SK-N-SH (cell line): Measurements from ENCODE around the gene DHX35. TPM values are rescaled to one million over a fixed set of nuclear protein-coding genes. Genes with fewer than 3 reads are reported as not detected.

Source experiments
- CTCF ChIA-PET: fragments of 300-600, 350-600 bp; formaldehyde crosslinking; extraction: SDS; loops from one replicate; lab custom pipeline; 2021; lab: Yijun Ruan, JAX
- POLR2A ChIA-PET: fragments of 350-600 bp; sonication (Branson Sonifier 250); formaldehyde crosslinking; extraction: SDS; loops from one replicate; lab custom pipeline; 2020; ENCODE audit warnings: antibody characterized with exemption, inconsistent platforms; lab: Yijun Ruan, JAX
- DNase-seq: peaks from one replicate; pipeline ENCODE4 v3.0.0; 2012
- H2AFZ ChIP-seq: fragments of 200-600 bp; sonication (generic); 2 replicates; pipeline ENCODE4 v1.8.1; 2016; ENCODE audit warnings: antibody characterized with exemption, mild to moderate bottlenecking, low read depth
- H3F3A ChIP-seq: fragments of 200-600 bp; sonication (generic); replicated peaks from 2 replicates; pipeline ENCODE3; 2016; ENCODE audit warnings: antibody characterized with exemption, mild to moderate bottlenecking; ENCODE audit not compliant: insufficient read depth
- H3K27ac ChIP-seq, 2 experiments: fragments of 200-500 bp in 1 of 2; fragments of 200-600 bp in 1 of 2; sonication (Bioruptor generic) in 1 of 2; sonication (generic), shearing (Covaris generic) in 1 of 2; 2 replicates each; pipeline versions ENCODE4 v1.5.1 to v1.6.1; 2014 to 2016; ENCODE audit warnings: low read depth in 2 of 2, inconsistent platforms in 1 of 2, low read length in 1 of 2, mild to moderate bottlenecking in 1 of 2, mixed read lengths in 1 of 2
- H3K27me3 ChIP-seq: fragments of 200-600 bp; sonication (generic), shearing (Covaris generic); 2 replicates; pipeline ENCODE4 v1.6.1; 2016; ENCODE audit warnings: mixed run types; ENCODE audit not compliant: insufficient read depth
- H3K36me3 ChIP-seq, 2 experiments: fragments of 200-500 bp in 1 of 2; fragments of 200-600 bp in 1 of 2; sonication (Bioruptor generic) in 1 of 2; sonication (generic) in 1 of 2; replicated peaks in 1 of 2; 2 replicates each; pipeline versions ENCODE3 to v1.5.1; 2014 to 2016; ENCODE audit warnings: low read length in 1 of 2, mild to moderate bottlenecking in 1 of 2; ENCODE audit not compliant: insufficient read depth in 2 of 2, control insufficient read depth in 1 of 2
- H3K4me1 ChIP-seq, 2 experiments: fragments of 200-500 bp in 1 of 2; fragments of 200-600 bp in 1 of 2; sonication (Bioruptor generic) in 1 of 2; sonication (generic), shearing (Covaris generic) in 1 of 2; 2 replicates each; pipeline versions ENCODE4 v1.5.1 to v1.6.1; 2014 to 2016; ENCODE audit warnings: low read depth in 1 of 2, low read length in 1 of 2, mixed run types in 1 of 2; ENCODE audit not compliant: insufficient read depth in 2 of 2, control insufficient read depth in 1 of 2
- H3K4me2 ChIP-seq: fragments of 200-600 bp; sonication (generic), shearing (Covaris generic); 2 replicates; pipeline ENCODE4 v1.6.1; 2017; ENCODE audit warnings: mixed run types
- H3K4me3 ChIP-seq, 2 experiments: fragments of 200-500 bp in 1 of 2; fragments of 200-600 bp in 1 of 2; sonication (Bioruptor generic) in 1 of 2; sonication (generic), shearing (Covaris generic) in 1 of 2; 2 replicates each; pipeline versions ENCODE4 v1.5.1 to v1.8.1; 2014 to 2016; ENCODE audit warnings: low read depth in 2 of 2, inconsistent platforms in 1 of 2, low read length in 1 of 2, mild to moderate bottlenecking in 1 of 2, mixed read lengths in 1 of 2, moderate library complexity in 1 of 2
- H3K79me2 ChIP-seq: fragments of 200-600 bp; sonication (generic); 2 replicates; pipeline ENCODE4 v1.8.1; 2017; ENCODE audit warnings: mild to moderate bottlenecking; ENCODE audit not compliant: insufficient read depth
- H3K9ac ChIP-seq: fragments of 200-600 bp; sonication (generic); 2 replicates; pipeline ENCODE4 v1.6.1; 2017; ENCODE audit warnings: mixed run types
- H3K9me2 ChIP-seq: fragments of 200-600 bp; sonication (generic); 2 replicates; pipeline ENCODE4 v1.6.1; 2017; ENCODE audit warnings: mixed run types
- H3K9me3 ChIP-seq: fragments of 200-600 bp; sonication (generic); 2 replicates; pipeline ENCODE4 v1.6.1; 2017; ENCODE audit warnings: mixed run types, mild to moderate bottlenecking, moderate library complexity
- H4K20me1 ChIP-seq: fragments of 200-600 bp; sonication (generic); 2 replicates; pipeline ENCODE4 v1.6.1; 2017; ENCODE audit warnings: mild to moderate bottlenecking, mixed run types; ENCODE audit not compliant: insufficient read depth
- CTCF ChIP-seq: fragments of 200-600 bp; sonication (generic); IDR thresholded peaks from 2 replicates; pipeline ENCODE4 v1.6.1; 2017; ENCODE audit warnings: antibody characterized with exemption, mild to moderate bottlenecking, moderate library complexity
- EP300 ChIP-seq, 2 experiments: IDR thresholded peaks; 2 replicates each; pipeline versions ENCODE4 v1.4.0 to v1.6.1; 2012; ENCODE audit warnings: borderline replicate concordance in 1 of 2, low read depth in 1 of 2, low read length in 1 of 2
- EZH2phosphoT487 ChIP-seq: fragments of 200-600 bp; sonication (generic); IDR thresholded peaks from 2 replicates; pipeline ENCODE4 v1.6.1; 2017; ENCODE audit warnings: low read depth, mixed run types, mild to moderate bottlenecking, antibody characterized with exemption, moderate library complexity, borderline replicate concordance
- FOSL2 ChIP-seq: IDR thresholded peaks from 2 replicates; pipeline ENCODE4 v1.4.0; 2012; ENCODE audit warnings: low read depth, mild to moderate bottlenecking, moderate library complexity, borderline replicate concordance
- FOXM1 ChIP-seq: IDR thresholded peaks from 2 replicates; pipeline ENCODE4 v1.4.0; 2012; ENCODE audit warnings: low read depth, mild to moderate bottlenecking
- GABPA ChIP-seq: IDR thresholded peaks from 2 replicates; pipeline ENCODE4 v1.4.0; 2012; ENCODE audit warnings: low read depth, mild to moderate bottlenecking
- GATA2 ChIP-seq: sonication (generic); formaldehyde crosslinking; IDR thresholded peaks from 2 replicates; pipeline ENCODE4 v1.5.0; 2020; ENCODE audit warnings: mild to moderate bottlenecking, missing genetic modification reagents
- JUND ChIP-seq: IDR thresholded peaks from 2 replicates; pipeline ENCODE4 v1.4.0; 2012
- MEF2A ChIP-seq: IDR thresholded peaks from 2 replicates; pipeline ENCODE4 v1.4.0; 2012; ENCODE audit warnings: low read depth, borderline replicate concordance
- MXI1 ChIP-seq: IDR thresholded peaks from 2 replicates; pipeline ENCODE4 v1.6.1; 2012; ENCODE audit warnings: mild to moderate bottlenecking, low read depth, low read length, improper control_type of control experiment
- NFIC ChIP-seq: IDR thresholded peaks from 2 replicates; pipeline ENCODE4 v1.4.0; 2012; ENCODE audit warnings: borderline replicate concordance
- PBX3 ChIP-seq: IDR thresholded peaks from 2 replicates; pipeline ENCODE4; 2012
- POLR2AphosphoS5 ChIP-seq: IDR thresholded peaks from 2 replicates; pipeline ENCODE4 v1.6.1; 2012; ENCODE audit warnings: low read depth, low read length
- RAD21 ChIP-seq: IDR thresholded peaks from 2 replicates; pipeline ENCODE4 v1.6.1; 2012; ENCODE audit warnings: mild to moderate bottlenecking, low read length
- RFX5 ChIP-seq: IDR thresholded peaks from 2 replicates; pipeline ENCODE4 v1.6.1; 2012; ENCODE audit warnings: mild to moderate bottlenecking, improper control_type of control experiment, low read length
- RXRA ChIP-seq: IDR thresholded peaks from 2 replicates; pipeline ENCODE4 v1.4.0; 2012; ENCODE audit warnings: low read depth, mild to moderate bottlenecking, borderline replicate concordance
- SIN3A ChIP-seq: IDR thresholded peaks from 2 replicates; pipeline ENCODE4 v1.6.1; 2012; ENCODE audit warnings: low read depth, mild to moderate bottlenecking, low read length, moderate library complexity, borderline replicate concordance
- SMC3 ChIP-seq: IDR thresholded peaks from 2 replicates; pipeline ENCODE4 v1.6.1; 2012; ENCODE audit warnings: low read depth, low read length, improper control_type of control experiment
- TAF1 ChIP-seq: IDR thresholded peaks from 2 replicates; pipeline ENCODE4 v1.6.1; 2012; ENCODE audit warnings: low read depth, mild to moderate bottlenecking, low read length, moderate library complexity, borderline replicate concordance
- TCF12 ChIP-seq: IDR thresholded peaks from 2 replicates; pipeline ENCODE4 v1.4.0; 2012
- TEAD4 ChIP-seq: IDR thresholded peaks from 2 replicates; pipeline ENCODE4 v1.4.0; 2012; ENCODE audit warnings: mild to moderate bottlenecking, borderline replicate concordance; ENCODE audit not compliant: insufficient read depth
- USF1 ChIP-seq: IDR thresholded peaks from 2 replicates; pipeline ENCODE4 v1.4.0; 2012; ENCODE audit warnings: low read depth, borderline replicate concordance
- YY1 ChIP-seq: IDR thresholded peaks from 2 replicates; pipeline ENCODE4 v1.4.0; 2012; ENCODE audit warnings: low read depth, mild to moderate bottlenecking
- WGBS: methylation state at CpG from one replicate; pipeline ENCODE4 v1.1.6; 2017; ENCODE audit warnings: low lambda C conversion rate; 5-methylcytosine and 5-hydroxymethylcytosine counted together
- polyA plus RNA-seq, 3 experiments: library from polyadenylated mRNA; depleted of rRNA; stranded (reverse); fragments of >200 nt; gene quantifications; 2 replicates each; pipeline ENCODE4 v1.2.3, GENCODE V29; 2012

The DHX35 gene
- polyA plus RNA-seq, 1 of the 3 experiments (the other 2 are of a cell fraction), result 17.1 TPM

GRCh38 chr20:39041067-39041466 is 78.9 kb downstream of the DHX35 start:
- Histone ChIP-seq H3K79me2 (no peaks in the 10 kb centered on the region), H3K9me3 (no peaks in the 10 kb centered on the region), H3K9me2 (no peaks in the 10 kb centered on the region), H3K36me3 (peaks cover 16 to 40% of the 10 kb centered on the region in 2 experiments), H3K4me3 (no peak overlapping the region), H3K4me2 (no peak overlapping the region), H3F3A (peaks cover 14% of the 10 kb centered on the region), H3K27me3 (no peaks in the 10 kb centered on the region), H3K9ac (no peak overlapping the region), H3K27ac (no peak overlapping the region; a peak in 1 of 4 replicates), H2AFZ (no peak overlapping the region), H4K20me1 (peaks cover 10% of the 10 kb centered on the region; the same call in 1 of the 2 replicates), H3K4me1 (peaks cover 13 to 22% of the 10 kb centered on the region in 2 experiments; a peak in 2 of 4 replicates)
- no peak for DNase-seq
- TF ChIP-seq GATA2 (no peak), JUND (no peak), SMC3 (no peak), TAF1 (no peak), POLR2AphosphoS5 (no peak), SIN3A (no peak), MXI1 (no peak), CTCF (no peak), TEAD4 (no peak)
- CTCF ChIA-PET, result interaction anchor here (0.5 to 6.4 kb wide), 5 partner anchors 9 to 214 kb away, joined by 3 to 84 read pairs (median 5); partner anchors contain the start of gene DHX35
- WGBS, result 94% methylated on average over 6 of the region's 7 CpGs
- POLR2A ChIA-PET, result no interaction called here

- WGBS, result 58% methylated on average over 13 of the region's 15 CpGs
- Histone ChIP-seq H2AFZ (no peak overlapping the region), H3K4me1 (peaks cover 13 to 22% of the 10 kb centered on the region in 2 experiments; a peak in 2 of 4 replicates), H4K20me1 (peaks cover 10% of the 10 kb centered on the region; the same call in 1 of the 2 replicates), H3K4me2 (peak overlapping the region; percentile 13; the same call in 1 of the 2 replicates), H3F3A (peaks cover 14% of the 10 kb centered on the region), H3K9ac (no peak overlapping the region), H3K27me3 (no peaks in the 10 kb centered on the region), H3K79me2 (no peaks in the 10 kb centered on the region), H3K4me3 (no peak overlapping the region), H3K9me2 (no peaks in the 10 kb centered on the region), H3K36me3 (peaks cover 5 to 30% of the 10 kb centered on the region in 2 experiments), H3K9me3 (no peaks in the 10 kb centered on the region), H3K27ac (peak overlapping the region in 1 of 2 experiments; percentile 42; a peak in 2 of 4 replicates)
- ChIA-PET POLR2A (no interaction called here), CTCF (interaction anchor here (0.9 kb wide), 1 partner anchor 104 kb away, joined by 3 read pairs; no protein-coding TSS in a partner anchor)
- DNase-seq, result no peak
- TF ChIP-seq USF1 (no peak), EZH2phosphoT487 (no peak), TCF12 (peak; percentile 93), EP300 (IDR thresholded peaks at IDR 0.05; ENCODE audit: borderline replicate concordance in 1 of 2, low read depth in 1 of 2, low read length in 1 of 2) (peak in 1 of 2 experiments; percentile 81; a peak in 1 of 4 replicates), YY1 (no peak), RAD21 (no peak), RFX5 (no peak), FOSL2 (peak; percentile 81), RXRA (peak; percentile 82; the same call in 1 of the 2 replicates), MEF2A (peak; percentile 40; the same call in 1 of the 2 replicates), GABPA (no peak), NFIC (peak; percentile 71), PBX3 (peak; percentile 86), FOXM1 (peak; percentile 46; the same call in 1 of the 2 replicates)
Measured at GRCh38 chr20:39042279-39043150, 80.4 kb downstream of the DHX35 start.
